Testis (tissue), 2 donors: ENCODE measurements around the gene PNPLA5.

Experiments
- CTCF ChIP-seq, 3 experiments: fragments of 450-650 bp in 2 of 3; fragments of 200-600 bp in 1 of 3; sonication (generic) in 1 of 3; IDR thresholded peaks; one replicate each; pipeline ENCODE4 v1.5.1; 2016 to 2019; ENCODE audit warnings: antibody characterized with exemption in 3 of 3, mild to moderate bottlenecking in 2 of 3, moderate library complexity in 1 of 3
- POLR2A ChIP-seq: fragments of 450-650 bp; IDR thresholded peaks from one replicate; pipeline ENCODE4 v1.6.1; 2017; ENCODE audit warnings: antibody characterized with exemption, mild to moderate bottlenecking, moderate library complexity

GRCh38 chr22:43837666-43838065 is 54.1 kb downstream of the PNPLA5 start:
- TF ChIP-seq CTCF (IDR thresholded peaks at IDR 0.05) (no peak), POLR2A (no peak)
